GM18508 (cell line): ENCODE measurements around the gene CRTAP.
"Not testable (repeated sequence)": the region's sequence is repeated elsewhere in the genome, so short reads cannot be mapped to it uniquely, and the experiment has no call there.

ENCODE experiments used
- ATAC-seq: cut with Tn5 transposase; IDR thresholded peaks from one replicate; pipeline ENCODE4 v1.9.1; 2021; ENCODE audit warnings: moderate number of reproducible peaks; ENCODE audit not compliant: insufficient read depth, unreplicated experiment

The CRTAP gene

DNA sequence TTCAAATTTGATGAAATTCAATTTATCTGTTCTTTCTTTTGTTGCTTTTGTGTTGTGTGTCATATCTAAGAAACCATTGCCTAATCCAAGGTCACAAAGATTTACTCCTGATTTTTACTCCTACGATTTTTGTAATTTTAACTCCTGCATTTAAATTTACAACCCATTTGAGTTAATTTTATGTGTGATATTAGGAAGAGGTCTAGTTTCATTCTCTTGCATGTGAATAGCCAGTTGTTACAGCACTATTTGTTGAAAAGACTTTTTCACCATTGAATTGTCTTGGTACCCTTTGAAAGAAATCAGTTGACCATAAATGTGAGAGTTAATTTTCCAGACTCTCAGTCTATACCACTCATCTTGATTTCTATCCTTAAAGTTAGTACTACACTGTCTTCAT lies 23.9 kb downstream of the CRTAP start:
- no peak for ATAC-seq

DNA sequence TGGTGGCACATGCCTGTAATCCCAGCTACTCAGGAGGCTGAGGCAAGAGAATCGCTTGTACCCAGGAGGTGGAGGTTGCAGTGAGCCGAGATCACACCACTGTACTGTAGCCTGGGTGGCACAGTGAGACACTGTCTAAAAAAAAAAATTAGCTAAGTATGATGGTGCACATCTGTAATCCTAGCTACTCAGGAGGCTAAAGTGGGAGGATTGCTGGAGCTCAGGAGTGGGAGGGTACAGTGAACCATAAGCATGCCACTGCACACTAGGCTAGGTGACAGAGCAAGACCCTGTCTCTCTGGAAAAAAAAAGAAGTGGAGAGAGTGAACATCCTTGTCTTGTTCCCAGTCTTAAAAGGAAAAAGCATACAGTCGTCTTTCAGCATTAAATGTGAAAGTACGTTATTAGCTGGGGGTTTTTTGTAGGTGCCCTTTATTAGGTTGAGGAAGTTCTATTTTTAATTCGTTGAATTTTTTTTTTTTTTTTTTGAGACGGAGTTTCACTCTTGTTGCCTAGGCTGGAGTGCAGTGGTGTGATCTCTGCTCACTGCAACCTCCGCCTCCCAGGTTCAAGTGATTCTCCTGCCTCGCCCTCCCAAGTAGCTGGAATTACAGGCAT lies 25.3 kb downstream of the CRTAP start:
- ATAC-seq, result not testable (repeated sequence)

- no peak for ATAC-seq
These were observed 26.2 kb downstream of the CRTAP start for GRCh38 chr3:33139996-33140395.

GRCh38 chr3:33141006-33141405 lies 27.2 kb downstream of the CRTAP start:
- ATAC-seq, result no peak

DNA sequence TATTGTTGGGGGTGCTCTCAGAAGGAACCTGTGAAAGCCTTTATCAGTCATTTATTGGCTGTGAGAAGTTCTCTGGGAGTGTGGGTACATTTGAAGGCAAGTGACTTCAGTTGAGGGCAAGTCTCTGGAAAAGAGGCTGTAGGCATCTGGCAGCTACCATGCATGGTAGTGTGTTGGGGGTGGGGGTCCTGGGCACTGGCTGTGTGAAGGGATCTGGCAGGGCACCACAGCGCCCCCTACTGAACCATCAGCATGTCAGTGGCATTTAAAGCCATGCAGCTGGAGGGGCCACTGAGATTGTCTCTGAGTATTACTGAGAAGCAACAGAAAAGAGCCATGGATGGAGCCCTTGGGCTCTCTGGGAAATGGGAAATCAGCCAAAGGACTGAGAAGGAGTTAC lies 30.6 kb downstream of the CRTAP start:
- no peak for ATAC-seq

DNA sequence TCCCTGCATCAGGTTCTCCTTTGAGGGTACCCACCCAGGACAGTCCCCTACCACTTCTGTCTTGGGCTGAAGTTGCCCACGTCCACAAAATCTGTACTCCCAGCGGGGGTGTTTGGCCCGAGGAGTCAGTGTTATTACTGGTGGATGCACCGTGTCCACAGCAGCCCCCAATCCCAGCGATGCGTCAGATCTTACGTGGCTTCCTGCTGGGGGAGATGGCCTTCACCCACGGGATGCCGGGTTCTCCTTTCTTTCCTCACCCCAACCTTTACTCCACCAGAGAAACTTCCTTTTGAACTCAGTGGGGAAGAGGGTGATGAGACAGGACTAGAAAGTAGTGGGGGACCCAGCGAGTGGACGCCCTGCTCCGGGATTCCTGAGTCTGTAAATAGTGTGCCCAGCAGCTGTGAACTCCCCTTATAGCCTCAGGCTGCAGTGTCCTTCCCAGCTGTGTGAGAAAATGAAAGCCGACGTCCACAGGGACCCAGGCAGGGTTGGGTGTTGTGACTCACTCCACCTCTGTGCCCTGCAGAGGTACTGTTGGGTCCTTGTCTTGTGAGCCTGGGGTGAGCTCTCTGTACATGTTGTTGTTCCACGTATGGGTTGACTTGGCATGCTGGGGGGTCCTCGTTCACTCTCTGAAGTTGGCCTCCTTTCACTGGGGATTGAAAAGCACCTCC lies 31.5 kb downstream of the CRTAP start:
- ATAC-seq, result no peak

GRCh38 chr3:33145901-33146580 lies 32.2 kb downstream of the CRTAP start:
- ATAC-seq, result no peak

DNA sequence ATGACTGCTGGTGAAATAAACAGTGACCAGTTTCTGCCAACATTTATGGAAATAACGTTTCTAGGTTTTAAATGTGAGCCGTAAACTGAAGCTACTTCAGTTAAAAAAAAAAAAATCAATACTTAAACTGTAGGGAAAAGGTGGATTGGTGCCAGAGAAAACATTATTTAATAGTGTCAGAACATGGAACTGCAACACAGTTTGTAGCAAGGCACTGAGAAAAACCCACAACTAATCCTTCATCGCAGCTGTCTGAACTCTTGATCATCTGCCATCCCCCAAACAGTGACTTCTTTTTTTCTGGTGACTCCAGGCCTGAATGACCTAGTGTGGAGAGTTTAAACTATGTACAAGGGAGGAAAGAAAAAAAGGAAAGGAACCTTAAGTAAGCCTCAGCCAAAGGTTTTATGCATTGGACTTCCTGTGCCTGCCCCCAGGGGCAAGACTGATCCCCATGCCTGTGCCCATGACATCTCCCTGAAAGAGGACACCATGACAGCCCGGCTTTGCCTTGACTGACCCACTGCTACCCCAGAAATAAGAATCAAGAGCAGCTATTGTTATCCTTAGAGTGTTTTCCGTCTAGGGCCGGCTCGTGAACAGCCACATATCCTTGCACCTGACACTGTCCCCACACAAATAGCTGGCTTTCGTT lies 33.1 kb downstream of the CRTAP start:
- no peak for ATAC-seq

- no peak for ATAC-seq
These were observed 35.5 kb downstream of the CRTAP start for GRCh38 chr3:33149342-33149741.

GRCh38 chr3:33152363-33153360 lies 38.8 kb downstream of the CRTAP start:
- no peak for ATAC-seq

GRCh38 chr3:33153782-33154181 lies 40.0 kb downstream of the CRTAP start:
- no peak for ATAC-seq

GRCh38 chr3:33155301-33155700 lies 41.5 kb downstream of the CRTAP start:
- ATAC-seq, result no peak

GRCh38 chr3:33159234-33159633 lies 45.4 kb downstream of the CRTAP start:
- ATAC-seq, result no peak

- no peak for ATAC-seq
These were observed 46.2 kb downstream of the CRTAP start for GRCh38 chr3:33159981-33160380.

GRCh38 chr3:33162621-33163020 lies 48.8 kb downstream of the CRTAP start:
- not testable (repeated sequence) for ATAC-seq

GRCh38 chr3:33165372-33165771 lies 51.6 kb downstream of the CRTAP start:
- no peak for ATAC-seq

DNA sequence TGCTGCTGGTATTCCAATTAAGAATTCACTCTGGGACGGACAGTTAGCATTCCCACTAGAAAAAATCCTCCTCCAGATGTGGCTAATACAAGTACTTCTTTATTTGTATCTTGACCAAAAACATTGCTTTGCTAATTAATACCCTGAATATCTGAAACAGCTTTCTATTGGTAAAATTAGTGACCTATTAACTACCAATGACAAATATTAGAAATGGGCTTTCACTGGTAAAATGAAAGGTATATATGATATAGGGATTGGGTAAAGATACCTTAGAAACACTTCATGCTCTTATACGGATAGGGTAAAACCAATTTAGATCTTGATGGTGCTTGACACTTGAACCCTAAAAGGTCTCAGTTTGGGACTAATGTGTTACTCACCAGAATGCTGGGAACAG lies 52.3 kb downstream of the CRTAP start:
- no peak for ATAC-seq

DNA sequence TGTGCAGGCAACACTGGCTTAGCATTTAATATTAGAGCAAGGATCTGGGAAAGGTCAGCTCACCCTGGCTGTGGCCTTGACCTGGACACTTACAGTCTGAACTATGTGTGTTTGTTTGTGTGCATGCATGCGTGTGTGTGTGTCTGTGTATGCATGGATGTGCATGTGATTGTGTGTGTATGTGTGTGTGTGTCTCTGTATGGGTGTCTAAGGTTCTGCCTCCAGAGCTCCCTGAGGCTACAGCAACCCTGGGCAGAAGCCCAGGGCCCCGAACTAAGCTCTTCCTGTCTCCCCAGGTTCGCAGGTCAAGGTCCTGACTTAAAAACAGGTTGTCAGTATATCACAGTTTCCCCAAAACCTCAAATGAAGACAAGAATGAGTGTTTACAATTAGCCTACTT lies 53.5 kb downstream of the CRTAP start:
- ATAC-seq, result no peak

DNA sequence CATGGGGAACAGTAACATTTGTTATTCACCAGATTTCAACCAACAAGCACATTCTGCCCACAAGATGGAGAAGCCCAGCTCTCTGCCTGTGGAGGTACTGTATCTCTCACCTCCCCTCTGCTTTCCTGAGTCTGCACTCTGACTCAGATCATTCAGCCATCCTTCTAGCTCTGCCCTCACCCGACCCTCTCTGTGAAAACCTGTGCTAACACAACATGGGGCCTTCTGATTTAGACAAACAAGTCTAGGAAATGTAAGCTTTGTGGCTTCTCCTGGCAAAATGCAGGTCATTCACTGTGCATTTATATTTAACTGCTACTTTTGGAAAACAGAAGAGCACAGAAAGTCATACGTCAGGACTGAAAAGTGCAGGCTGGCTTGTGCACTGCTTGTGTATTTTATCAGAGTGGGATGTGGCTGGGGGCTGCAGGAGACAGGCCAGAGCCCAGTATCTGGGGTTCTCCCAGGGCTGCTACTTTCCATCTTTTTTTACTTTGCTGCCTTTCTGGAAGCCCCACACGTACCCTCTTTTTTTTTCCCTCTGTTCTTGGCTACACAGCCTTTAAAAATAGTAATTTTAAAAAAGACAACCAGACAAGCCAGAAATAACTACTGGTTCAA lies 54.0 kb downstream of the CRTAP start:
- ATAC-seq, result no peak

DNA sequence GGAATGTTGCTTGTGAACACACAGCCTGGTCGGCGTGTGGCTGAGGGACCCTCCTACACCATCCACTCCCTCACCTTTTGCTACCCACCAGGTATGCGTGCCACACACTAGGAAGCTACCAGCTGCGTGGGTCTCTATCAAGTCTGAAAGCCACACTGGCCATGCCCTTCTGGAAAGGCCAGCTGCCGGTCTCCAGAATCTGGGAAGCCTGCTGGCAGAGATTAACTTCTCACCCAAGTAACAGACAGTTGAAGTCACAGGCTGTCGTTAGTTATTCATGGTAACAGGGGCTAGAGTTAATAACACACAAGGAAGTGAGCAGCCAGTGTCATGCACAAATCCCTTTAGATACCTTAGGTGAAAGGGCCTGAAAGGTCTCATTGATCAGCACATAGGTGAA lies 56.7 kb downstream of the CRTAP start:
- ATAC-seq, result no peak
